GM18870 (cell line): Measurements from ENCODE around the gene TPM3.
A peak's percentile ranks its signal among the peaks of the same experiment; 100 is the strongest.
"Not testable (repeated sequence)": the region's sequence is repeated elsewhere in the genome, so short reads cannot be mapped to it uniquely, and the experiment has no call there.

ENCODE experiments used
- ATAC-seq: cut with Tn5 transposase; IDR thresholded peaks from one replicate; pipeline ENCODE4 v1.9.1; 2021; ENCODE audit warnings: moderate library complexity; ENCODE audit not compliant: unreplicated experiment

Gene TPM3

GRCh38 chr1:154170547-154171222, 21.2 kb downstream of the TPM3 start:
- no peak for ATAC-seq

DNA sequence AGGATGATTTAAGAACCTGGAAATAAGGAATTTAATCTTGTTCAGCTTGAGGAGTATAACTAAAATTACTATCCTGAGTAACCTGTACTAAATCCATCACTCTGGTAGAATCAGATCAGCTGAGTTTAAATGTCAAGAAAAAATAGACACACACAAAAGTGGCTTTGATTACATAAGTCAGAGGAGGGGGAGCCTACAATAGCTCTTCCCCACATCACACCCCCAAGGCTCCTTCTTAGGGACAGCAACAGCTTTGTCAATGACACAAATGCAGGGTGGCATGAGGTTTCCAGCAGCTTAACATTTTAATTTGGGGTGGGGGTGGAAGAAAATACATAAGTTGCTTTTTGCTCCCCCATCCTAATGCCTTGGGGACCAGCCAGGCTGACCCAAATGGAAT, 24.4 kb downstream of the TPM3 start:
- ATAC-seq = no peak

GRCh38 chr1:154166207-154166606, 25.7 kb downstream of the TPM3 start:
- ATAC-seq = no peak

GRCh38 chr1:154159554-154159953, 32.3 kb downstream of the TPM3 start:
- ATAC-seq = no peak

DNA sequence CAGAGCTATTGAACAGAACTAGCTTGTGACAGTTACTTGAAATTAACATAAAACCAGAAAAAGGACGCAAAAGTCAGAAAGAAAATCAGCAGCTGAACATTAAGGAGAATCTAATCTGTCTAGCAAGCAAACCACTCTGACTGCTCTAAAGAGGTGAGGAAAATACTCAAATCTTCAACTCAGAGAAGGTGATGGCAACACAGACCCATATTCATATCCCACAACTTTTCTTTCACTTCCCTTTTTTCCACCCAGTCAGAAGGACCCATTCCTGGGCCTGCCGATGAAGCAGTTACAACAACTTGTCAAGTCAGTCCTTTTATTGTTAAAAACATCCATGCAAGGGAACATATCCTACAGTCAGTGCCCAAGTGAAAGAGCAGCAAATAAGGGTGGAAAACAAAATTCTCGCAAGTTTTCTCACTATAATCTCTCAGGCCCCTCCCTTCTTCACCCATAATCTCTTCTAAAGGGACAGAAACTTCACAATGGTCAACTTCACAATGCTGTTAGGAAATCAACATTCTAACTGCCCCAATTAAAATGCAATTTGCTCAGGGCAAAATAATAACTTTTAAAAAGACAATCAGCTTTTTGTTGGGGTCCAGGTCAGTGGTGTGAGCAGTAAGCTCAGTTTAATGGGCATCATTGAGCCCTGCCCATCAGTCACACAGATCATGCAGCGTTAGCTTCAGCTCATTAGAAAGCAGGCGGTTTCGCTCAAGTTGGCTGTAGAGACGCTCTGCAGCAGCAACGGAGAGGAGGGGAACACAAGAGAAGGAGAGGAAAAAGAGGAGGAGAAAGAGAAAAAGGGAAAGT, 33.4 kb downstream of the TPM3 start:
- no peak for ATAC-seq

DNA sequence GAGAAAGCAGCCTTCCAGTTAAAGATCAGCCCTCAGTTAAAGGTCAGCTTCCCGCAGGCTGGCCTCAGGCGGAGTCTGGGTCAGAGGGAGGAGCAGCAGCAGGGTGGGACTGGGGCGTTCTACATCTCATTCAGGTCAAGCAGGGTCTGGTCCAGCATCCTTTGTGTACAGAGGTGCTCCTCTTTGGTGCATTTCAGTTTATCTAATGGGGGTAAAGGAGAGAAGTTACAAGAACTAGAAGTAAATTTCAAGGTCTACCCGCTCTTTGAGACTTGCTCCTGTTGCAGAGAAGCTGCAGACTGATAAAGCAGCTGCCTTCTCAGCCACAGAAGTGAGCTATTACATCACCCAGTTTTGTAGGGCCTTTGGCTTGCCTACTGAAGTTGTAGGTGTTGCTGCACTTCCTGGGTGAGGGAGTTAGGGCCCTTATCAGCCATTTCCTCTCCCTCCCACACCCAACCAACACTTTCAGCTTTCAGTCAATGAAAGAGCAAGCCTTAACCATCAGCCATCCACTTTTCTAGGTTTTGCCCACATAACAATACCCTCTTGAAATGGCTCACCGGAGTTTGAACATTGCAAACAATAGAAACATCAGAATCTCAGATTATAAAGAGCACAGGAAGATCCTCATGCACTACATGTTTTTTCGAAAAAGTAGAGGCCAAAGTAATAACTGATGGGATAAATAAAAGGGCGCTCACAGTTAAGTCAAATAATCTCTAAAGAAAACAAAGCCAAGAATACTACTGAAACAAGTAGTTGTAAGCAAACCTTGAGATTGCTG, 34.2 kb downstream of the TPM3 start:
- ATAC-seq = peak; percentile 66

DNA sequence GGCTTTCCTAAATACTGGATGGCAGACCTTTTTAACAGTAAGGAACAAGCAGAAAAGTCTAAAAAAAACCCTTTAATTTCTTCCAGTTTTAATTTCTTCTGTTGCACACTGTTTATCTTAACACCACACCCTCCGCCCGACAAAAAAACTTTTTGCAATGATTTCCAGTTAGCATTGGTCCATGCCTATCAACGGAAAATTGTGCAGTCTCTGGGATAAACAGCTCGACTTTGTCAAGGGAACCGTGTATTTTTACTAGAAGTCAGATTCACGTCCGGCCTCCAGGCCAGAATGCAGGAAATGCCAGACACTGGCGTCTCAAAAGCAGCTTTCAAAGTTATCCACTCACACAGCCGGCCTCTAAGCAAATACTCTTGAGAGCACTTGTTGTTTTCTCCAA, 36.6 kb downstream of the TPM3 start:
- ATAC-seq = no peak

- ATAC-seq = no peak
Observed at GRCh38 chr1:154154534-154155191, 37.2 kb downstream of the TPM3 start, which contains the start of gene NUP210L. Gene NUP210L, minus strand, starts transcription at chr1:154155073.

- ATAC-seq = no peak
Observed at GRCh38 chr1:154154053-154154452, 37.8 kb downstream of the TPM3 start.

GRCh38 chr1:154151311-154151710, 40.6 kb downstream of the TPM3 start:
- no peak for ATAC-seq

DNA sequence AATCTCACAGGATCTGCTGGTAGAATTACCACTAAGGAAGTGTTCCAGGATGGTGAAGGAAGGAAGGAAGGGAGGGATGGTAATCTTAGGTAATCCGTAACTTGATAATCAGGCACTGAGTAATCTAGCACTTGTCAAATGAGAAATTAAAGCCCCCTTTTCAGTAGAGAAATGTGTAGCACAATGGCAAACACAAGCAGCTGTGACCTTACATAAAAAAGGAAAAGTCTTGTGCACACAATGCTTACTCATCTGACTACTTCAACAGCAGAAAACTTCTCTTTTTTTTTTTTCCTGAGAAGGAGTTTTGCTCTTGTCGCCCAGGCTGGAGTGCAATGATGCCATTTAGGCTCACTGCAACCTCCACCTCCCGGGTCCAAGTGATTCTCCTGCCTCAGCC, 43.1 kb downstream of the TPM3 start:
- no peak for ATAC-seq

DNA sequence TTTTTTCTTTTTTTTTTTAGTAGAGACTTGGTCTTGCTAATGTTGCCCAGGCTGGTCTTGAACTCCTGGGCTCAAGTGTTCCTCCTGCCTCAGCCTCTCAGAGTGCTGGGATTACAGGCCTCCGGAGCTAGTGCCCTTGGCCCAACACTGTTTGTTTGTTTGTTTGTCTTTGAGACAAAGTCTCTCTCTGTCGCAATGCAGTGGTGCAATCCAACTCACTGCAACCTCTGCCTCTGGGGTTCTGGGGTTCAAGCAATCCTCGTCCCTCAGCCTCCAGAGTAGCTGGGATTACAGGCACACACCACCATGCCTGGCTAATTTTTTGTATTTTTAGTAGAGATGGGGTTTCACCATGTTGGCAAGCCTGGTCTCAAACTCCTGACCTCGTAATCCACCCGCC, 44.4 kb downstream of the TPM3 start:
- ATAC-seq = not testable (repeated sequence)

DNA sequence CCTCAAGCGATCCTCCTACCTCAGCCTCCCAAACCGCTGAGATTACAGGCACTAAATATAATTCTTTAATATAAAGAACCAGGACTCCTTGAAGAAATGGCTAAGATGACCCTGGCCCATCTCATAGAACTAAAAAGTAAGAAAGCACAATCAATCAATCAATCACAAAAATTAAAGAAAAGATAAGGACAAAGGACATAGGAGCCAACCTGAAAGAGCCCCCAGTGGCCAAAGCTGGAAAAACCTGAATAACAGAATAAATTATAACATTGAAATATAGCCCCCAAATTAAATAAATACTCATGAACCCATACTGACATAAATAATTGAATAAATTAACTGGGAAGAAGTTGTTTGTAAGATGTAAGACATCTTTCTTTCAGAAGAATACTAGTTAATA, 45.9 kb downstream of the TPM3 start:
- ATAC-seq = no peak

DNA sequence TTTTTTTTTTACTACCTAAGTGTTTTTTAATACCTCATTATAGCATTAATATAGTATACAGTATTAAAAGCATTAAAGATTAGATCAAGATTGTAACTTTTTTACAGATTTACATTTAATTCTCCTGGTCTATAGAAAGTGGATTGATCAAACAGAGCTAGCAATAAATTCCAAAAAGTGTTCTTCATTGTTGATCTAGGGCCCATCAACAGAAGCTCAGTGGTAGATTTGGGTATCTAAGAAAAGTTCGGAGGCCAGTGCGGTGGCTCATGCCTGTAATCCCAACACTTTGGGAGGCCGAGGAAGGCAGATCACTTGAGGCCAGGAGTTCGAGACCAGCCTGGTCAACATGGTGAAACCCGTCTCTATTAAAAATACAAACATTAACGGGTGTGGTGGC, 49.5 kb downstream of the TPM3 start:
- ATAC-seq = no peak

GRCh38 chr1:154141240-154141639, 50.7 kb downstream of the TPM3 start:
- no peak for ATAC-seq

DNA sequence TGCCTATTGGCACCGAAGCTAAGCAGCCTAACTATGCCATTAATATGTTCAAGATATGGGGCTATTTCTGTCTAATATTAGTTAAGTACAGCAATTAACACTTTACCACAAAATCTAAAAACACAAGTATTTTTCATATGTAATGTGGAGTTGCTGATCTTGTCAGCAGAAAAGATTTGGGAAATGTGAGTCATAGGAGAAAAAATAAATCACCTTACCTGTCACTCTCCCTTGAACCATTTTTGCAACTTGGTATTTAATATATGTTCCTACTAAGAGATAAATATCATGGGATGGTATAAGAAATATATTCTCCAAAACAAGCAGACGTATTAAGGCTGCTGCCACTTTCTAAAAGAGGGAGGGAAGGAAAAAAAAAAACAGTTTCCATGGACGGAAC, 54.0 kb downstream of the TPM3 start:
- no peak for ATAC-seq

DNA sequence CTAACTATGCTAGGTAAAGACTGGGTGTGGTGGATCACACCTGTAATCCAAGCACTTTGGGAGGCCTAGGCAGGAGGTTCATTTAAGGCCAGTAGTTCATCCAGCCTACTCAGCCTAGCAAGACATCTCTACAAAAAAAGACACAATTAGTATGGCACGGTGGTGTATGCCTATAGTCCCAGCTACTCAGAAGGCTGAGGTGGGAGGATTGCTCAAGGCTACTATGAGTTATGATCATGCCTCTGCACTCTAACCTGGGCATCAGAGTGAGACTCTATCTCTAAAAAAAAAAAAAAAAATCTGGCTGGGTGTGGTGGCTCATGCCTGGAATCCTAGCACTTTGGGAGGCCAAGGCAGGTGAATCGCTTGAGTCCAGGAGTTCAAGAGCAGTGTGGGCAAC, 58.6 kb downstream of the TPM3 start:
- ATAC-seq = no peak

DNA sequence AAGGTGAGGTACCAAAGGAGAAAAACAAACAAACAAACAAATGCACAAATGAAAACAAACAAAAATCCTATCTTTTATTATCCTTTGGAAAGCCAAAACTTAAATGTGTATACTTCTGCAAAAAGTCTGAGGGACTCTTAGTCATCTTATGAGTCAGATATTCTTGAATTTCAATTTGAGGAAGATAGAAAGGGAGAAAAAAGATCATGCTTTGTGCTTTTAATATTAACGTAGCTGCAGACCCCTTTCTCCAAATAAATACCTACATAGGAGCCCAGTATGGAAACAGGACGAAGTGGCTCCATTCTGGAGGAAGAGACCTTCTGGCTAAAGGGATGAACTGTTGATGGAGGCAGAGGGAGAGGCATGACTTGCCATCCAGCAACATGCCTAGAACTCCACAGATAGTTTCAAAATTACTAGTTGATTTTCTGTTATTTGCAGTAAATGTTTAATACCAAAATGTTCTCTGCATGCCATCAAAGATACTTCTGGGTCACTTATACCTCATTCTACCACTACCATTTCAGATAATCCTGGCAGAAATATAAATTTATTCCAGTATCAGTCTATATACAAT, 62.4 kb downstream of the TPM3 start:
- ATAC-seq = no peak

- ATAC-seq = not testable (repeated sequence)
Observed at GRCh38 chr1:154123205-154123604, 68.7 kb downstream of the TPM3 start.

DNA sequence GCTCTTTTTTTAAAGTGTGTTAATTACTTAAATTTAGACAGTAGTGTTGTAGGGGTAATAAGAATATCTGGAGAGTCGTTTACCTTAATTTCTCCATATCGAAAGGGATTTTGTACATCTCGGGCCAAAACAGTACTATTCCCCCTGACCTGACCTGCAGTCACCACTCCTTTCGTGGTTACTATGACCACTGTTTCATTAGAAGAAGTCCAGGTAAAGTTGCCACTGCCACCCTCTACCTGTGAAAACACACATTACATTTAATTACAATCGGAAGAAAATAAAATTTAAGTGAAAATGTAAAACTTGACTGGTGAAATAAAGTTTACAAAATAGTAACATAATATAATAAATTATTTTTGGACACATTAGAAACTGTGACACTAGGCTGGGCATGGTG, 74.3 kb downstream of the TPM3 start:
- no peak for ATAC-seq

GRCh38 chr1:154115180-154115579, 76.7 kb downstream of the TPM3 start:
- ATAC-seq = no peak
